ENCODE data around the gene CREBL2. TPM values are rescaled to one million over a fixed set of nuclear protein-coding genes. Genes with fewer than 3 reads are reported as not detected.
"Not testable (repeated sequence)": the region's sequence is repeated elsewhere in the genome, so short reads cannot be mapped to it uniquely, and the experiment has no call there.

The CREBL2 gene
- total RNA-seq, 1 donor from 2014 or later, result 11.3 TPM

DNA sequence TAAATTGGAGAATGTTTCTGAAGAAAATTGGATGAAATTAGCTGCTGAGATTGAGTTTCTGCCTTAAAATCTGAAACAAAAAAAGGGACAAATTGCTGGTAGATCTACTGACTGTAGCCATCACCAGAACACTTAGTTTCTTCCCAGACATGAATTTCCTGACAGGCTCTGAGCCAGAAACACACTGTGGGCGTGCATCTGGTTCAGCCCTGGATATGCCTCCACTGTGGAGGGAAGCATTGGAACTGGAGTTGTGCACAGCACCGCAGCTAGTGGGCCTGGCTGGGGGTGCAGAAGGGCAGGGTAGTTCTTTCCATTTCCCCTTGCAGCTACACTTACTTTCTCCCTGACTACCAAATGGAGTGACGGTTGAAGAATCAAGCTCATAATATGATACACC lies 31.2 kb downstream of the CREBL2 start:
- Mint-ChIP-seq H3K4me1 (ENCODE audit: low read depth) (peaks cover 4% of the 10 kb centered on the region), H3K36me3 (ENCODE audit: low read depth) (peaks cover 34% of the 10 kb centered on the region), H3K9me3 (ENCODE audit: low read depth) (peaks cover 23% of the 10 kb centered on the region), H3K27me3 (ENCODE audit: low read depth) (no peaks in the 10 kb centered on the region), H3K4me3 (ENCODE audit: unreplicated experiment) (no peak overlapping the region), H3K27ac (ENCODE audit: unreplicated experiment) (no peak overlapping the region)
- DNase-seq (ENCODE audit: low spot score), result no peak
- TF ChIP-seq, protein P1, sequence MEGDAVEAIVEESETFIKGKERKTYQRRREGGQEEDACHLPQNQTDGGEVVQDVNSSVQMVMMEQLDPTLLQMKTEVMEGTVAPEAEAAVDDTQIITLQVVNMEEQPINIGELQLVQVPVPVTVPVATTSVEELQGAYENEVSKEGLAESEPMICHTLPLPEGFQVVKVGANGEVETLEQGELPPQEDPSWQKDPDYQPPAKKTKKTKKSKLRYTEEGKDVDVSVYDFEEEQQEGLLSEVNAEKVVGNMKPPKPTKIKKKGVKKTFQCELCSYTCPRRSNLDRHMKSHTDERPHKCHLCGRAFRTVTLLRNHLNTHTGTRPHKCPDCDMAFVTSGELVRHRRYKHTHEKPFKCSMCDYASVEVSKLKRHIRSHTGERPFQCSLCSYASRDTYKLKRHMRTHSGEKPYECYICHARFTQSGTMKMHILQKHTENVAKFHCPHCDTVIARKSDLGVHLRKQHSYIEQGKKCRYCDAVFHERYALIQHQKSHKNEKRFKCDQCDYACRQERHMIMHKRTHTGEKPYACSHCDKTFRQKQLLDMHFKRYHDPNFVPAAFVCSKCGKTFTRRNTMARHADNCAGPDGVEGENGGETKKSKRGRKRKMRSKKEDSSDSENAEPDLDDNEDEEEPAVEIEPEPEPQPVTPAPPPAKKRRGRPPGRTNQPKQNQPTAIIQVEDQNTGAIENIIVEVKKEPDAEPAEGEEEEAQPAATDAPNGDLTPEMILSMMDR (IDR thresholded peaks at IDR 0.05), result no peak

DNA sequence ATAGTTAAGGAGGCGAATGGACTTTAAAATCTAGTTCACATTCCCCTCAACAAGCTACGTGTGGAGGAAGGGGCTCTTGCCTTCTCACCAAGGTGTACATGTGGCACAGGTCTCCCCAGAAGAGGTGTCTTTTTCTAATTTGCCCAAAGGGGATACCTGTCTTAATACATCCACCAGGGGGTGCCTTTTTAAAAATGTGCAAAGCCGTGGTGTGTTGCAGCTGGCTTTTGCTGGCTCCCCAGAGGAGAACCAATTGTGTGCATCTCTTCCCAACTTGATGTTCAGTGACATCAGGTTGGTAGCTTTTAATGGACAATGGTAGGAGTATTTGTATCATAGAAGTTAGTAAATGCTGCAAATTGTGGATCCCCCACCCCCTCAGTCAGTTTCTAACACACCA lies 33.8 kb downstream of the CREBL2 start:
- Mint-ChIP-seq H3K4me1 (ENCODE audit: low read depth) (peaks cover 4% of the 10 kb centered on the region), H3K9me3 (ENCODE audit: low read depth) (peaks cover 34% of the 10 kb centered on the region), H3K27me3 (ENCODE audit: low read depth) (no peaks in the 10 kb centered on the region), H3K36me3 (ENCODE audit: low read depth) (peaks cover 23% of the 10 kb centered on the region), H3K4me3 (ENCODE audit: unreplicated experiment) (no peak overlapping the region), H3K27ac (ENCODE audit: unreplicated experiment) (peak overlapping the region; percentile 12)
- DNase-seq (ENCODE audit: low spot score), result no peak
- TF ChIP-seq, protein P1 (IDR thresholded peaks at IDR 0.05), result peak; percentile 65

DNA sequence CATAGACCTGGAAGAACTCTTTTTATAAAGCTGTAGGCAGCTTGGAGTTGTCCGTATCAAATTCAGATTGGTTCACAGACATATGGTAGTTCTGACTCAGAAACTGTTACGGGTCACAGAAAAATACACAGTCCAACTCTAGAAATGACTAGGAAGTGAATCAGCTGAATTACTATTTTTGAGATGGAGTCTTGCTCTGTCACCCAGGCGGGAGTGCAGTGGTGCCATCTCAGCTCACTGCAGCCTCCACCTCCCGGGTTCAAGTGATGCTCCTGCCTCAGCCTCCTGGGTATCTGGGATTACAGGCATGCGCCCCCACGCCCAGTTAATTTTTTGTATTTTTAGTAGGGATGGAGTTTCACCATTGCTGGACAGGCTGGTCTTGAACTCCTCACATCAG lies 34.3 kb downstream of the CREBL2 start:
- peak overlapping the region; percentile 12 for H3K27ac Mint-ChIP-seq (ENCODE audit: unreplicated experiment)
- DNase-seq (ENCODE audit: low spot score); H3K4me1 Mint-ChIP-seq (ENCODE audit: low read depth); H3K4me3 Mint-ChIP-seq (ENCODE audit: unreplicated experiment); H3K27me3 Mint-ChIP-seq (ENCODE audit: low read depth): not testable (repeated sequence)
- peaks cover 37% of the 10 kb centered on the region for H3K9me3 Mint-ChIP-seq (ENCODE audit: low read depth)
- peaks cover 20% of the 10 kb centered on the region for H3K36me3 Mint-ChIP-seq (ENCODE audit: low read depth)

DNA sequence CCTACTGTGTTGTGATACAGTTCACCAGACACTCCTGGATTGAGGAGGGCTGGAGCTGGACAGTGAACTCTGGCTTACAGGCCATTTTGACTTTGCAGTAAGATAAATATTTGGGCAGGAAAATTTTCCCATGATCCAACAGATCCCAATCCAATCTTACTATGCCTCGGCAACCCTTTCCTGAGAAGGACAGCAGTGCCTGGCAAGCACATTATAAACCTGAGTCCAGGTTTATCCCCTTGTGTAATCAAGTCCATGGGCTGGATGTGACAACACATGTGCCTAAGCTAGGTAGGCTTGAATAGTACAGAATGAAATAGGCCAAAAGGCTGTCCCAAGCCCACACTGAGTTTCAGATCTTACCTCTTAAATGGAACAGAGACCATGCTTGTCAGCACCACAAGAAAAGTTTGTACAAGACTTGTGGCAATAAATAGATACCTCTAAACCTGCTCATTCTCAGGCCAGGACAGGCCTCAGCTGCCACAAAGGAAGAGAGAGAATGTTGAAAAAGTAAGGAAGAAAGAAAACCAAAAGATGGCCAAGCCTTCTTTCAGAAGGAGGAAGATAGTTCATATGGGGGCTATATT lies 34.9 kb downstream of the CREBL2 start:
- no peak for DNase-seq (ENCODE audit: low spot score)
- H3K36me3 Mint-ChIP-seq (ENCODE audit: low read depth), result peaks cover 19% of the 10 kb centered on the region
- peaks cover 40% of the 10 kb centered on the region for H3K9me3 Mint-ChIP-seq (ENCODE audit: low read depth)
- no peak overlapping the region for H3K4me3 Mint-ChIP-seq (ENCODE audit: unreplicated experiment)
- no peak overlapping the region for H3K27ac Mint-ChIP-seq (ENCODE audit: unreplicated experiment)
- TF ChIP-seq, protein P1 (IDR thresholded peaks at IDR 0.05), result no peak
- H3K27me3 Mint-ChIP-seq (ENCODE audit: low read depth), result no peaks in the 10 kb centered on the region
- peaks cover 4% of the 10 kb centered on the region for H3K4me1 Mint-ChIP-seq (ENCODE audit: low read depth)

DNA sequence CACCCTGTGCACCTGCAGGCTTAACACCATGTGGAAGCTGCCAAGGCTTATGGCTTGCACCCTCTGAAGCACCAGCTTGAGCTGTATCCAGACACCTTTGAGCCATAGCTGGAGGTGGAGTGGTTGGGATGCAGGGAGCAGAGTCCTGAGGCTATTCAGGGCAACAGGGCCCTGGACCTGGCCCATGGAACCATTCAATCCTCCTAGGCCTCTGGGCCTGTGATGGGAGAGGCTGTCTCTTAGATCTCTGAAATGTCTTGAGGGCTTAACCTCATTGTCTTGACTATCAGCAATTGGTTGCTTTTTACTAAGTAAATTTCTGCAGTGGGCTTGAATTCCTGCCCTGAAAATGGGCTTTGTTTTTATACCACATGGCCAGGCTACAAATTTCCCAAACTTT lies 36.6 kb downstream of the CREBL2 start:
- Mint-ChIP-seq H3K27me3 (ENCODE audit: low read depth) (no peaks in the 10 kb centered on the region), H3K9me3 (ENCODE audit: low read depth) (peaks cover 40% of the 10 kb centered on the region), H3K27ac (ENCODE audit: unreplicated experiment) (no peak overlapping the region), H3K36me3 (ENCODE audit: low read depth) (peaks cover 8% of the 10 kb centered on the region), H3K4me3 (ENCODE audit: unreplicated experiment) (no peak overlapping the region), H3K4me1 (ENCODE audit: low read depth) (peaks cover 4% of the 10 kb centered on the region)
- TF ChIP-seq, protein P1 (IDR thresholded peaks at IDR 0.05), result no peak
- no peak for DNase-seq (ENCODE audit: low spot score)
